Osteoblast (primary cell): ENCODE data around the gene PSG6. TPM values are rescaled to one million over a fixed set of nuclear protein-coding genes. Genes with fewer than 3 reads are reported as not detected.
"Not testable (repeated sequence)": the region's sequence is repeated elsewhere in the genome, so short reads cannot be mapped to it uniquely, and the experiment has no call there.

ENCODE experiments used
- DNase-seq: peaks from one replicate; pipeline ENCODE4 v3.0.0; 2011; ENCODE audit warnings: low spot score, mixed read lengths; ENCODE audit not compliant: insufficient read length; ENCODE audit errors: missing footprints
- H2AFZ ChIP-seq: 2 replicates; pipeline ENCODE4 v1.6.0; 2011; ENCODE audit warnings: mild to moderate bottlenecking, low read length
- H3K27ac ChIP-seq: 2 replicates; pipeline ENCODE4 v1.5.1; 2011; ENCODE audit warnings: mild to moderate bottlenecking, low read depth, low read length, moderate library complexity
- H3K27me3 ChIP-seq: 2 replicates; pipeline ENCODE4 v1.6.0; 2012; ENCODE audit warnings: mild to moderate bottlenecking, control low read depth, inconsistent platforms, low read length, moderate library complexity; ENCODE audit not compliant: insufficient read depth
- H3K36me3 ChIP-seq: 2 replicates; pipeline ENCODE4 v1.5.1; 2011; ENCODE audit warnings: mild to moderate bottlenecking, low read length, control low read depth, moderate library complexity; ENCODE audit not compliant: insufficient read depth
- H3K4me1 ChIP-seq: 2 replicates; pipeline ENCODE4 v1.5.1; 2011; ENCODE audit warnings: mild to moderate bottlenecking, low read length, control low read depth, moderate library complexity; ENCODE audit not compliant: insufficient read depth
- H3K4me2 ChIP-seq: 2 replicates; pipeline ENCODE4 v1.6.0; 2011; ENCODE audit warnings: mild to moderate bottlenecking, low read length; ENCODE audit not compliant: insufficient read depth
- H3K4me3 ChIP-seq: fragments of 200-600 bp; sonication (generic); 3 replicates; pipeline ENCODE4 v1.5.1; 2012; ENCODE audit warnings: mild to moderate bottlenecking, low read length, inconsistent platforms; ENCODE audit not compliant: insufficient read depth
- H3K79me2 ChIP-seq: 2 replicates; pipeline ENCODE4 v1.6.0; 2012; ENCODE audit warnings: mild to moderate bottlenecking, low read length, control low read depth, inconsistent platforms; ENCODE audit not compliant: insufficient read depth
- H3K9me3 ChIP-seq: 2 replicates; pipeline ENCODE4 v1.5.1; 2011; ENCODE audit warnings: low read depth, low read length, control low read depth
- H4K20me1 ChIP-seq: 2 replicates; pipeline ENCODE4 v1.6.0; 2012; ENCODE audit warnings: mild to moderate bottlenecking, low read length, control low read depth; ENCODE audit not compliant: insufficient read depth
- CTCF ChIP-seq: IDR thresholded peaks from 2 replicates; pipeline ENCODE4 v1.5.1; 2011; ENCODE audit warnings: mild to moderate bottlenecking, low read depth, low read length, moderate library complexity; ENCODE audit errors: extremely low read depth
- total RNA-seq: library from RNA; depleted of rRNA; stranded (reverse); fragments of >200 nt; gene quantifications from 2 replicates; pipeline ENCODE4 v1.2.3, GENCODE V29; 2012

Gene PSG6
- not detected in 2 replicates for total RNA-seq

DNA sequence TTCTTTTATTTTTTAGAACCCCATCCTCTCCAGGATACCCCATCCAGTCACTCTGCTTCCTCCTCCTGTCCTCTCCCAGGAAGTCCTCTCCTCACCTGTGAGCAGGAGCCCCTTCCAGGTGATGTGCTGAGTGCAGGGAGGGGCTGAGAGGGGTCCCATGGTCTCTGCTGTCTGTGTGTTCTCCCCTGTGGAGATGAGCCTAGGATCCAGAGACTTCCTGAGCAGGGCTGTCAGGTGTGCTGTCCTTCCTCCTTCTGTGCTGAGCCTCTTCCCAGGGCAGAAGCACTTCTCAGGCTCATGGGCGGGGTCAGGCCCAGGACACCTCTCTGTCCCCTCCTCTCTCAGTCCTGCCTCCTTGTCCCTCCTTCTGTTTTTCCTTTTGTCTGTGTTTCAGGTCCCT is at the start of gene PSG6:
Gene PSG6 (minus strand): TSS at position 261 of the 400 bp plus-strand sequence. CDS start 102 bp downstream, at position 159.
- not testable (repeated sequence) for DNase-seq, H2AFZ ChIP-seq, H3K27ac ChIP-seq, H3K4me3 ChIP-seq, H3K36me3 ChIP-seq, H4K20me1 ChIP-seq, H3K4me1 ChIP-seq, H3K79me2 ChIP-seq, H3K27me3 ChIP-seq, H3K9me3 ChIP-seq, H3K4me2 ChIP-seq

DNA sequence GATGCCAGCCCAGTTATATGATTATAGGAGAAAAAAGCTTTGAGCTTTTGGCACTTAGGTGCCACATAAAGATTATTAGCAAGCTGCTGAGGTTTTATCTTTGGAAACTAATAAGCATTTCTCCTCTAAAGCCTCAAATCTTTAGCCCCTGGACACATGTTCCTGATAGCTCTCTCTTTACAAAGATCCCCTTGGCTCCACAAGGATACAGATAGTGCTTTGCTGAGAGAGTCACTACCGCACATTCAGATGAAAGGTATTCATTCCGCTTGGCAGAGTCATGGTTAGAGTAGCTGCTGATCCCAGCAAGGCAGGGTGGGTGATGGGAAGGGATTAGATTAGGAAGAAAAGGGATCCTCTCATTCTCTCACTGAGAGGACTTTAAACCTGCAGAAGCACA is 47.5 kb upstream of the PSG6 start:
- Histone ChIP-seq H3K79me2 (no peaks in the 10 kb centered on the region), H3K9me3 (no peaks in the 10 kb centered on the region), H2AFZ (no peak overlapping the region), H3K4me1 (peaks cover 9% of the 10 kb centered on the region), H3K27me3 (no peaks in the 10 kb centered on the region), H3K4me2 (no peak overlapping the region), H4K20me1 (no peaks in the 10 kb centered on the region), H3K36me3 (no peaks in the 10 kb centered on the region), H3K27ac (no peak overlapping the region), H3K4me3 (no peak overlapping the region)
- no peak for DNase-seq
- TF ChIP-seq CTCF = no peak

DNA sequence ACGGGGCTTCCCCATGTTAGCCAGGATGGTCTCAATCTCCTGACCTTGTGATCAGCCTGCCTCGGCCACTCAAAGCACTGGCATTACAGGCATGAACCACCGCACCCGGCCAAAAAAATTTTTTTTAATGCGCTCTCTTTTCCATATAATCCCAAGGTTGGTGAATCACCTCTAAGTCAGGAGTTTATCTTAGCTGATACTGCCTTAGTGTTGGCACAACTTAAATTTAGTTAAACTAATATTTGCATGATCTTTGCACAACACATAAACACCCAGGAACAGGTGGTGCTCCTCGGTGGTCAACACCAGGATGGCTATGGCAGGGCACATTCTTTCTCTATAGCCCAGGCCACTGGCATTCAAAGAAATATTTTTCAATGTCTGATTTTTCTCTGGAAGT is 43.4 kb upstream of the PSG6 start:
- H3K4me2 ChIP-seq = no peak overlapping the region
- no peaks in the 10 kb centered on the region for H3K36me3 ChIP-seq
- H3K9me3 ChIP-seq = no peaks in the 10 kb centered on the region
- no peaks in the 10 kb centered on the region for H3K27me3 ChIP-seq
- no peak for DNase-seq
- no peaks in the 10 kb centered on the region for H4K20me1 ChIP-seq
- H2AFZ ChIP-seq = no peak overlapping the region
- H3K4me3 ChIP-seq = no peak overlapping the region
- no peaks in the 10 kb centered on the region for H3K79me2 ChIP-seq
- TF ChIP-seq CTCF = no peak
- peaks cover 9% of the 10 kb centered on the region for H3K4me1 ChIP-seq
- H3K27ac ChIP-seq = no peak overlapping the region

DNA sequence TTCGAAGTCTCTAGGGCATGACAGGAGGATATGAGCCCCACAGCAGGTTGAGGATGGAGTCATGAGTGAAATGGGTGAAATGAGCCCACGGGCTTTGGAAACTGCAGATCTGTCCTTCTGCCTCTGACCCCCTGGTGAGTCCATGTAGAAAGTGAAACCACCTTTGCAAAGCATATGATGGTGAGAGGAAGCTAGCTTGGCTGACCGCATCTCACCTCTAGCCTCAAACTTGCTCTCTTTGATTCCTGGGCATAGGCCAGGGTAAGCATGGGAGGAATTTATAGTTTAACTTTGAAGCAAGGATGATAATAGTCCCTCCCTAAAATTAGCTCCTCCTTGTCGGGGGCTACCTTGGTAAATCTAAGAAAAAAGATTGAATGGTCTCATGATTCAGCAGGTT is 34.4 kb upstream of the PSG6 start:
- not testable (repeated sequence) for H3K4me3 ChIP-seq, DNase-seq

GRCh38 chr19:42951476-42951875 is 33.8 kb upstream of the PSG6 start:
- not testable (repeated sequence) for H3K9me3 ChIP-seq, H3K27ac ChIP-seq, H2AFZ ChIP-seq, H3K27me3 ChIP-seq, H3K79me2 ChIP-seq, H3K4me1 ChIP-seq, DNase-seq, H3K36me3 ChIP-seq, H3K4me2 ChIP-seq, H4K20me1 ChIP-seq, H3K4me3 ChIP-seq

More for the DNA sequence above, 34.4 kb upstream of the PSG6 start:
- not testable (repeated sequence) for H3K4me2 ChIP-seq, H3K27me3 ChIP-seq, H3K9me3 ChIP-seq, H3K4me1 ChIP-seq, H3K36me3 ChIP-seq, H3K27ac ChIP-seq, H2AFZ ChIP-seq, H4K20me1 ChIP-seq, H3K79me2 ChIP-seq
